Muscle of back (tissue), 11 donors: Measurements from ENCODE around the gene DSC1. TPM values are rescaled to one million over a fixed set of nuclear protein-coding genes. Genes with fewer than 3 reads are reported as not detected.

ENCODE experiments used
- DNase-seq, 3 donors: peaks; one replicate each; pipeline versions ENCODE4 v3.0.0 to v3.0.0-alpha.2; 2013
- polyA plus RNA-seq, 10 donors: library from polyadenylated mRNA; unstranded; fragments of 120-200 nt; gene quantifications; one replicate each; pipeline ENCODE4 v1.2.1, GENCODE V29; 2013; ENCODE audit not compliant: insufficient read length in 10 of 10

The DSC1 gene
- polyA plus RNA-seq, 10 donors = 0.05 to 16.2 (median 0.11) TPM; not detected in 4

DNA sequence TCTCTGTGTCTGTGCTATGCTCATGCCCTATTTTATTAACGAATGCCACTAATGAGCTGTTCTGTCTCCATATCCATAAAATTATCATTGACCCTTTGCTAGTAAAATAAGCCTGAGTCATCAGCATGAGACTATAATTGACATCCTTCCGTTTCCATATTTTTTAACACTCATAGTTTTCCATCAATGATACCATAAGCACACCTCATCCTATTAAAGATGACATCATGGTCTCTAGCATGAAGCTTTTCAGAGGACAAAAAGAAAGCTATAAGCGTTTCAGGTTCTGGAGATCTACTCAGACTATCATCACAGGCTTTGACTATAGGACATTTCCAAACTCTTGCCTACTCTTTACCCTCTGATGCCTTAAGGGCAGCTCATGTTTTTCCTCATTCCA, 59.2 kb downstream of the DSC1 start:
- DNase-seq = no peak

DNA sequence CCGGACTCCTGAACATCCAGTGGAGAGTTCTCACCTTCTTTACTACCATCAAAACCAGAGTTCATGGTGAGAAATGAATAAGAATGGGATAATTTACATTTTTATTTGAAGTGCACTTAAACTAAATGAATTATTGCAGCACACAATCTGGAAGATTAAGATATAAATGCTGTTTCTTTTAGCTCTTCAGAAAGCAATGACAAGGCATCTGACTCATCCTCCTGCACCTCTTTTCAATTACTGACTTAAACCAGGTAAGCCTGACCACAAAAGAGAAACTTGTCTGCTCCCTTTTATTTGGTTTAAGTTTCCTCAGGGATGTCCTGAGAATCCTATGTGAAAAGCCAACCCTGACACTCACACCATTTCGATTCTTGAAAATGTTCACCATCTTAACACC, 59.7 kb downstream of the DSC1 start:
- no peak for DNase-seq

DNA sequence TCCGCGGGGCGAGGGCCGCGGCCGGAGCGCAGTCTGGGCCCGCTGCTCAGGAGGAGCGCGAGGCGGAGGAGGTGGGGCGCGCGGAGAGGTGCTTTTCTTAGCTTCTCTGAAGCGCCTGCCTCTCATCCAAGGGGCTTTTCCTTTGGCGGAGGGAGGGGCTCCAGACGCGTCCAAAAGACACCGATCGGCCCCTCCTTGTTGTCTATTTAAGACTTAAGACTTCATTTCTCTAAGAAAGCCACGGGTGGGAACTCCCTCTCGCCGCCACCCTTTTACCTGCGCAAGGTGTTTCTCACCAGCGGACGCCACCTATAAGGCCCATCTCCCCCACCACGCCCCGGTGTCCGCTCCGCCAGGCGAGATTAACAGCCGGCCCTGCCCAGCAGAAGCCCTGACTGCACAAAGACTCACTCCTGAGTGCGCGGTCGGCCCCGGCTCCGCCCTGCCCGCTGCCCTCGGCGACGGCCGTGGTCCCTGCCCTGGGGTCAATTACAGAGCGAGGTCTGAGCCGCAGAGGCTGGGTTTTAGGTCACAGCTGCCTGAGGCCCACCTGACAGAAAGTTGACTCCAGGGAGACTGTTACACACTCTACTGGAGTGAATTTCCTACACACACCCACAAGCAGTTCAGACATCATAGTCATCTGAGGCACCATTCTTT, 60.5 kb downstream of the DSC1 start, which contains the start of gene DSC2:
Gene DSC2 (minus strand): TSS at position 397 of the 660 bp plus-strand sequence. CDS start 450 bp downstream, outside the sequence.
- DNase-seq = peak in 2 of 3 donors; percentile 6 to 51

DNA sequence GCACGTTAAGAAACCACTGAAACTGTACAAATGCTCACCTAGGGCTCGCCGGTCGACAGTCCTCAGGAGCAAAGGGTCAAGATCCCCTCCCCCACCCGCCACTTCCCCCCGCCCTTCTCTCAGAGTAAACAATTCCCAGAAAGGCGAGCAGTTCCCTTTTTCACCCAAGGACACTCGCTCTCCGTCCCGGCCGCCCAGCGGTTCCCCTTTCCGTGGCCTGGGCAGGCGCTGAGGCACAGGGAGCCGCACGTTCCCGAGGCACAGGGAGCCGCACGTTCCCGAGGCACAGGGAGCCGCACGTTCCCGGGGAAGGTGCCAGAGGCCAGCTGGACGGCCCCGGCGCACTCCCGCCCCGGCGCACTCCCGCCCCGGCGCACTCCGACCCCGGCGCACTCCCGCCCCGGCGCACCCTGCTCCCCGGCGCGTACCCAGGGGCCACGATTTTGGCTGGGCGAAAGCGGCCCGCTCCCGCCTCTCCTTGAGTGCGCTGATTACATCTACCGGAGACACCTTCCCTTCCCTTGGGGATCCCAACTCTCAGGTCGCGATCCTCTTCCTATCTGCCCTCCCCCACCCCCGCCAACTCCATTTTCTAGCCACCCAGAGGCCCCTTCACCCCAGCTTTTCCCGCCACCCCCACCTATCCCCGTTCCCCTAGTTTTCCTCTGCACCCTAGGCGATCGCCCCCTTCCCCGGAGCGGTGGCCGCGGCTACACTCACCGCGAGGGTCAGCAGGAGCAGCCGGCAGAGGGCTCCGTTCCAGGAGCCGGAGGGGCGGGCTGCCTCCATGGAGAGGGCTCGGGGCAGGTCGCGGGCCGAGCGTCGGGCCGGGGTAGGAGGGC, 61.3 kb downstream of the DSC1 start:
- peak; percentile 49 to 87 (median 67) for DNase-seq

DNA sequence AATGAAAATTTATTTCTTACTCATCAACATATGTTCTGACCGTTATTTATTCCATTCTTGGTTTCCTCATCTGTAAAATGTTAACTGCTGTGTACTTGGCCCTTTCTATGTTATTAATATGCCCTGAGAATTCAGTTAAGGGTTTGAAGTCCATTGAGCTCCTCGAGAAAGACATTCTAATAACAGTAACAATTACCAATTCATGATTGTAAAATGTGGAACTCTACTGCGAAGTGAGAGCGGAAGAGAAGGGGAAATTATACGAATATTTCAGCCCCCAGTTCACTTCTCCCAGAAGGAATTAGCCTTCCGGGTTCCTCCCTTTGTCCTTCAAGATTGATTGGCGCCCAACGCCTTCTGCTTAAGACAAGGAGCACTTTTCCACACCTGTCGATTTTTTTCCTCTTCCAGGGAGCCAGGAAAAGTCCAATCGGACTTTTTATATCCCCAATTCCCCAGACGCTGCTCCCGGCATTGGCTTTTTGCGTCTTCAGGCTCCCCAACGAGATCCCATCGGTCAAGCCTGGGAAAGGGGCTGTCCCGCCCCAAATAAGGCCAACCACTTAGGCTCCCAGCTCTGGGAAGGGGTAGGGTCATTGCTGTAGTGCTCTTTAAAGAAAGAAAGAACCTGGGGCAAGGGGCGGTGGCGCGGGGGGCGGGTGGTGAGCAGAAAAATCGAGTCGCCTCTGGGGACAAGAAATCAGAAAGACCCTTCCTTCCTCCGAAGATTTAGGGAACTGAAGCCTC, 62.0 kb downstream of the DSC1 start:
- peak in 2 of 3 donors; percentile 15 to 53 for DNase-seq

DNA sequence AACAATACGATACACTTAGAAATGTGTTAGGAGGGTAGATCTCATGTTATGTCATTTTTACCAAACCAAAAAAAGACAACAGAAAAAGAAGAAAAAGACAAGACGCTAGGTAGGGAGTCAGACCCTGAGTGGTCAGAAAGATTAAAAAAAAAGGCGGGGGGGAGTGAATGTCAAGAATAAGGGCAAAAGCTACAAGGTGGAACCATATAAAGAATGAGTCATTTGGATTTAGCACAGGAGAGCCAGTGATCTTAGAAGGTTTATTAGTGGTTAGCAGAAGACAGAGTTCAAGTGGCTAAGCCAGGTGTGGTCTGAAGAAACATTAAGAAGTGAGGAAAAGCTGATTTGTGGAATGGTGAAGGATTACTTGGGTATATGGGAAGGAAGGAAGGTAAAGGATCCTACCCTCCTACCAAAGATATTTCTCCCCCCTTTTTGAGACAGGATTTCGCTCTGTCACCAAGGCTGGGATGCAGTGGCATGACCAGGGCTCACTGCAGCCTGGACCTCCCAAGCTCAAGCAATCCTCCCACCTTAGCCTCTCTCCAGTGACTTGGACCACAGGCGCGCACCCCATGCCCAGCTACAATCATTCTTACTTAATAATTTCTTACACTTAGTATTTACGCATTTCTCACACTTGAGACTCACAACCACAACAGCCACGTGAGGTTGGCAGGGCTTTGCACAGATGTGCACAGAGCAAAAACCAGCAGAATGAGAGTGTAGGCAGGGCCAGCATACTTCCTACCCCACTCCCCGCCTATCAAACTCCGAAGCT, 63.0 kb downstream of the DSC1 start:
- DNase-seq = no peak

DNA sequence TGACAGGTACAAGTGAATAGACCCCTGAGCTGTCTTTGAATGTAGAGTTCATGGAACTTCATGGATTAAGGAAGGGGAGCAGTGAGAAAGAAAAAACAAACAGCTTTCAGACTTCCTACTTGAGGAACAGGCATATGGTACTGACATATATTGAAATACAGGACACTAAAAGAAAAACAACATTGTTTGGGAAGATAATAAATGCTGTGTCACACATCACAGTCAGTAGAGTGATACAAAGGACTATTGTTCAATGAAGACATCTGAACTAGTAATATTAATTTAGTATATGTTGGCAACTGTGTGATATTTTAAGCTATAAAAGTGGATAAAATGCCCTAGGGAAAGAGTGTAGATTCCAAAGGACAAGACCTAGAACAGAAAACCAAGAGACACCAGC, 63.8 kb downstream of the DSC1 start:
- no peak for DNase-seq

DNA sequence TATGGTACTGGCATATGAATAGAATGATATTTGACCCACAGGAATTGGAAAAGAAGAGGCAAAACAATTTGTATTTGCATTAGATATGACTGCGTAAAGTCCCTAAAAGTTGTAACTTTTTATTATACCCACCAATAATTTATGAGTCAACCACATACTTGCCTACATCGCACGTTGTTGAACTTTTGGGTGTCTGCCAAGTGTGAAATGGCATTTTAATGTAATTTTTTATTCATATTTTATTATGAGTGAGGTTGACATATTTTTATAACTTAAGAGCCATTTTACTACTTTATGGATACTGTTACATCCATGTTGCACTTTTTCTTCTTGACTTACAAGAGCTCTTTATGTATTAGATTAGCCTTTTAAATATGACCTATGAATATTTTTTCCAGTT, 65.0 kb downstream of the DSC1 start:
- DNase-seq = no peak

DNA sequence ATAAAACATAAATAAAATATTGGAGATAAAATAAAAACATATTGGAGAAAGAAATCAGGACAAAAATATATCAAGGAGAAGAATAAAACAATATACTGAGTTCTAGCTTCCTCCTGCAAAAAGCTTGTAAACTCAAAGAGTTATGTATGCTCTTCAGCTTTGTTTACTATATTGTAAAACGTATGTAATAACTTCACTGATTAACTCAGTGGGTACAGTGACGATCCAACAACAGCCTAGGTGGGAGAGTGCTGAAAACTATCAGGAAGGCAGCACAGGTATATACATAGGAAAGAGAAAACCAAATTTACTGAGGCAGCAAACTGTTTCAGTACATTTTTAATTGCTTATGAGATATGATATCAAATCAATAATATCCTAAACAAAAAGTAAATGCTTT, 68.8 kb downstream of the DSC1 start:
- DNase-seq = no peak

DNA sequence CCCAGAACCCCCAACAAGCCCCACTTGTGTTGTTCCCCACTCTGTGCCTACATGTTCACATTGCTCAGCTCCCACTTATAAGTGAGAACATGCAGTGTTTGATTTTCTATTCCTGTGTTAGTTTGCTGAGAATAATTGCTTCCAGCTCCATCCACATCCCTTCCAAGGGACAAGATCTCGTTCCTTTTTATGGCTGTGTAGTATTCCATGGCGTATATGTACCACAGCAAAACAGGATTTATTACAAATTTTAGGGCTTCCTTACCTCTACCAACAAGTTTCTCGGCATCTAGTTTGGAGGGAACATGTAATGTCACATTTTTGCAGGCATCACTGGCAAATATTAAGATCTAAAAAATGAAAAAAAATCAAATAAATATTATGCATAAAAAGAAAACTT, 69.4 kb downstream of the DSC1 start:
- no peak for DNase-seq

DNA sequence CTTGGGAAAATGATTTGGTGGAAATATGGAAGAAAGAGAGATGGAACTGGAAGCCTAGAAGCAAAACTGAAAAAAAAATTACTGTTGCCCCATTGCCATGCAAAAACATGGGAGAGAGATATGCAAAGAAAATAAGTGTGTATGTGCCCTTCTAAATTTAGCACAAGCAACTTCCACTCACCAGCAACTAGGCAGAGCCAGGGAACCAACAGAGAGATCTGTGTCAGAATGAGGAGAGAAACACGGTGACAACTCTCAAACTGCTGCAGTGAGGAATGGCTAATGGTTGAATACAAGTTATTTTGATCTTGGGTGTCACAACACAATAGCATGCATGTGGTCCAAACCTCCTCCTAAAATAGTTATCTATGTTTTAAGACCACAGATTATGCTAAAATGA, 71.3 kb downstream of the DSC1 start:
- DNase-seq = no peak

DNA sequence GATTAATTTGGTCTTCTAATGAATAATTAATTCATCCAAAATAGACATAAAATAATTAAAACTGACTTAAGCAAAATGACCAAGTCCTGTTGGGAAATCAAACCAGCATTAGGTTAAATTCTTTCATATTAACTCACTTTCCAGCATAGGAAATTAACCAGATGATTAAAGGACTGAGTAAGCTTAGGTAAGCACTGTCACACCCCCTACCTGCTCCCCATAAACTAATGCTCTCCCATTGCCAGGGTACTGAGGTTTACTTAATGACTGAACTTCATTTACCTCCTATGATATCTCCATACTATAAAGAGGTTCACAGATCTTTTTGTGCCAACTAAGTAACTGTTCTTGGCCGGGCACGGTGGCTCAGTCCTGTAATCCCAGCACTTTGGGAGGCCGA, 74.1 kb downstream of the DSC1 start:
- no peak for DNase-seq

DNA sequence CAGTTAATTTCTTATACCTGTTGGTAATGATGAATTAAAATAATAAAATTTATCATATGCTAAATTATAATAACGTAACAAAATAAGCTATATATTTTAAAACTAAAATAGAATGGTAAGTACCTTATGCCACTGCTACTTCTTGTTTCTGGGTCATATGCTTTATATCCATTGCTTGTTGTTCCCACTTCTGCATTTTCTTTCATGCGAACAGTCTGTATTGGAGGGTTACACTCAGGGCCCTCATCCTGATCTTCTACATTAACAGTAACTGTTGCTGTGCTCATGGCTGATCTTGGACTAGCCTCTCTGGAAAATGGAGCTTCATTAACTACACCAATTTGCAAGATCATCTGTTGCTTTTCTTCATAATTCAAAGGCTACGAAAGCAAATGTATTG, 82.7 kb downstream of the DSC1 start:
- no peak for DNase-seq

Other genes with a start within 250 kb of the DSC1 start
- 10 to 100 TPM in 2 of 10 donors, 1 to 10 TPM in 3, under 1 TPM in 5; 0.08 to 49.2 (median 1.1) TPM for gene DSC3, start 120.1 kb downstream of the DSC1 start, polyA plus RNA-seq
- gene DSC2, start 60.4 kb downstream of the DSC1 start, polyA plus RNA-seq = 10 to 100 TPM in 3 of 10 donors, 1 to 10 TPM in 7; 3.8 to 13.9 (median 7.4) TPM
- gene DSG1, start 155.3 kb upstream of the DSC1 start, polyA plus RNA-seq = 10 to 100 TPM in 2 of 10 donors, under 1 TPM in 2, not detected in 6; 0.09 to 28.0 (median 9.3) TPM
- not detected for gene DSG4, start 213.9 kb upstream of the DSC1 start, polyA plus RNA-seq